MCF 10A (cell line): Measurements from ENCODE around the gene NUB1. TPM values are rescaled to one million over a fixed set of nuclear protein-coding genes. Genes with fewer than 3 reads are reported as not detected.

Experiments used
- BruUV-seq: library from RNA; stranded (reverse); fragments of 400-500 nt; replicated peaks from 2 replicates; lab custom pipeline; 2021; lab: Mats Ljungman, UMichigan
- CTCF ChIA-PET: fragments of 300-600 bp; sonication (Branson Sonifier 250); formaldehyde crosslinking; extraction: SDS; loops from one replicate; lab custom pipeline; 2021; ENCODE audit warnings: antibody characterized with exemption, inconsistent platforms; lab: Yijun Ruan, JAX
- POLR2A ChIA-PET: fragments of 300-600, 350-650 bp; sonication (Branson Sonifier 250); formaldehyde crosslinking; extraction: SDS; loops from one replicate; lab custom pipeline; 2020; ENCODE audit warnings: antibody characterized with exemption, inconsistent platforms; lab: Yijun Ruan, JAX
- DNase-seq: peaks from one replicate; pipeline ENCODE4 v3.0.0-alpha.2; 2018; ENCODE audit not compliant: unreplicated experiment
- H3K27ac Mint-ChIP-seq: one replicate; pipeline ENCODE4 v1.8.0; 2022; ENCODE audit warnings: mild to moderate bottlenecking, low read depth, mixed read lengths; ENCODE audit not compliant: unreplicated experiment
- H3K27me3 Mint-ChIP-seq: one replicate; pipeline ENCODE4 v1.8.0; 2022; ENCODE audit warnings: mixed read lengths; ENCODE audit not compliant: insufficient read depth, unreplicated experiment
- H3K36me3 Mint-ChIP-seq: one replicate; pipeline ENCODE4 v1.8.0; 2022; ENCODE audit warnings: mild to moderate bottlenecking, moderate library complexity, mixed read lengths; ENCODE audit not compliant: insufficient read depth, unreplicated experiment
- H3K4me1 Mint-ChIP-seq: one replicate; pipeline ENCODE4 v1.8.0; 2022; ENCODE audit warnings: mixed read lengths; ENCODE audit not compliant: insufficient read depth, unreplicated experiment
- H3K4me3 Mint-ChIP-seq: one replicate; pipeline ENCODE4 v1.8.0; 2022; ENCODE audit warnings: mild to moderate bottlenecking, moderate library complexity, mixed read lengths; ENCODE audit not compliant: unreplicated experiment
- H3K9me3 Mint-ChIP-seq: one replicate; pipeline ENCODE4 v1.8.0; 2022; ENCODE audit warnings: mixed read lengths; ENCODE audit not compliant: unreplicated experiment
- intact Hi-C: fragments of 100-400 bp; cut with micrococcal nuclease; formaldehyde crosslinking; loops from 2 replicates; pipeline ENCODE4 v1.14.1; 2022
- total RNA-seq: library from RNA; stranded (reverse); gene quantifications from 2 replicates; pipeline ENCODE4 v1.2.3, GENCODE V29; 2022
- TF ChIP-seq, protein P1 (sequence below): fragments of 200-600 bp; IDR thresholded peaks from one replicate; pipeline ENCODE4 v1.8.0; 2022; ENCODE audit warnings: antibody characterized with exemption, mild to moderate bottlenecking; ENCODE audit not compliant: unreplicated experiment

NUB1 gene
- total RNA-seq, 1 experiment from 2014 or later, result 53.3 TPM

DNA sequence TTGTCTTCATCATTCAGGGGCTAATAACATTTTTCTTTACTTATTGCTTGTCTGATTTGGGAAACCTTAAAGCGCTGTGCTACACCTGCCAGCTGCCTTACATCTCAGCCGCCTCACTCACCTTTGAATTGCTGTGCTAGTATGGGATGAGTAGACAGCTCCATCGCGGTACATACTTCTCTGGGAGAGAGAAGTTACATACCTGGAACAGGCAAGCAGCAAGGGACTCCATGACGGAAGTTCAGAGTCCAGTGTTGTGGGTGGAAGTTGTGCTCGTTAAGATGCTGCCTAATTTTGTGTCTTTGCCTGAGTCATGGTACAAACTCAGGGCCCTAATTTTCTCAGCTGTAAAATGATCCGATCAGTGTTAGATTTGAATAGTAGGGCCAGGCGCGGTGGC is 1.9 kb downstream of the NUB1 start:
- Mint-ChIP-seq H3K4me1 (no peaks in the 10 kb centered on the region), H3K36me3 (peaks cover 46% of the 10 kb centered on the region), H3K4me3 (peak overlapping the region; percentile 77), H3K27ac (peak overlapping the region; percentile 35), H3K9me3 (no peaks in the 10 kb centered on the region), H3K27me3 (no peaks in the 10 kb centered on the region)
- CTCF ChIA-PET, result interaction anchor here (0.6 to 3.5 kb wide), 6 partner anchors 12 to 33 kb away, joined by 3 to 38 read pairs (median 3); no protein-coding TSS in a partner anchor
- BruUV-seq, result no TSS peak
- no peak for DNase-seq
- intact Hi-C loops, result no loop called here
- POLR2A ChIA-PET, result interaction anchor here (0.6 kb wide), 1 partner anchor 16 kb away, joined by 3 read pairs; no protein-coding TSS in a partner anchor
- TF ChIP-seq, protein P1, sequence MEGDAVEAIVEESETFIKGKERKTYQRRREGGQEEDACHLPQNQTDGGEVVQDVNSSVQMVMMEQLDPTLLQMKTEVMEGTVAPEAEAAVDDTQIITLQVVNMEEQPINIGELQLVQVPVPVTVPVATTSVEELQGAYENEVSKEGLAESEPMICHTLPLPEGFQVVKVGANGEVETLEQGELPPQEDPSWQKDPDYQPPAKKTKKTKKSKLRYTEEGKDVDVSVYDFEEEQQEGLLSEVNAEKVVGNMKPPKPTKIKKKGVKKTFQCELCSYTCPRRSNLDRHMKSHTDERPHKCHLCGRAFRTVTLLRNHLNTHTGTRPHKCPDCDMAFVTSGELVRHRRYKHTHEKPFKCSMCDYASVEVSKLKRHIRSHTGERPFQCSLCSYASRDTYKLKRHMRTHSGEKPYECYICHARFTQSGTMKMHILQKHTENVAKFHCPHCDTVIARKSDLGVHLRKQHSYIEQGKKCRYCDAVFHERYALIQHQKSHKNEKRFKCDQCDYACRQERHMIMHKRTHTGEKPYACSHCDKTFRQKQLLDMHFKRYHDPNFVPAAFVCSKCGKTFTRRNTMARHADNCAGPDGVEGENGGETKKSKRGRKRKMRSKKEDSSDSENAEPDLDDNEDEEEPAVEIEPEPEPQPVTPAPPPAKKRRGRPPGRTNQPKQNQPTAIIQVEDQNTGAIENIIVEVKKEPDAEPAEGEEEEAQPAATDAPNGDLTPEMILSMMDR, result no peak

DNA sequence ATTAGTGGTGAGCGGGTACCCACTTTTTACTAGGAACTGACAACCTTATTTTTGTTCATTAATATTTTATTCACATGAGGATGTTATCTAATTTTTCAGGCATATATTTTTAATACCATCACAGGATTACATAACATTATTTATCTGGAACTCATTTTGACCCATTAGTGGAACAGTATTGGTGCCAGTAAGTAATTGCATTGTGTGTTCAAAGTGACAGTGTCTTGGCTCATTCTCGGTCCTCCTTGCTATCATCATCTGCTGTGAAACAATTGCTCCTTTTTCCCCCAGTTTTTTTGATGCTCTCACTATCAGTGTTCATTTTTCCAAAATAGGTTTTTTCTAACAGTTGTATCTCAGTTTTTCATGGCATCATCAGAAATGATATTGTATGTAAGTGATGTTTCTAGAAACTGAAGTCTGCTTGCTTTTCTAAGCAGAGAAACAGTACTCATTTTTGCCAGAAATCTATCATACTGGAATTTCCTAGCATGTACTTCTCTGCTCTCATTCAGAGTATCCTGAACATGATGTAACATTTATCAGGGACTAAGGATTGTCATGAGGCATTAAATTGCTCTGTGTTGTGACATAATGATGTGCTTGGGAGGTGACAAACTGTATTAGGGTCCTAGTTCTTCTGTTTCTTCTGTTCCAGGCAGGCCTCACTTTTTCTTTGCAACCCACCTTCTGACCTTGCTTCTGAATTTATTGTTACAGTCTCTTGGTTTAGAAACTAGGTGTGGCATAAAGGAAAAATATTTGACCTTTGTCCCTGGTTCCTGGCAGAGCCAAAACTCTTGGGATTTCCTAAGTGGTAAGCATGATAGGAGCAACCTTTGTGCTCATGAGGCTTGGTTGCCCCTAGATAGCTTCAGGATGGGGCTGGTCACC is 4.2 kb downstream of the NUB1 start:
- DNase-seq, result no peak
- H3K4me1 Mint-ChIP-seq, result peaks cover 8% of the 10 kb centered on the region
- BruUV-seq, result no TSS peak
- CTCF ChIA-PET, result interaction anchor here (0.8 to 10.8 kb wide), 6 partner anchors 9 to 104 kb away, joined by 4 to 240 read pairs (median 5); no protein-coding TSS in a partner anchor
- no peaks in the 10 kb centered on the region for H3K27me3 Mint-ChIP-seq
- intact Hi-C loops, result no loop called here
- POLR2A ChIA-PET, result no interaction called here
- H3K36me3 Mint-ChIP-seq, result peaks cover 65% of the 10 kb centered on the region
- H3K9me3 Mint-ChIP-seq, result no peaks in the 10 kb centered on the region
- TF ChIP-seq, protein P1, result no peak
- H3K27ac Mint-ChIP-seq, result no peak overlapping the region
- no peak overlapping the region for H3K4me3 Mint-ChIP-seq

DNA sequence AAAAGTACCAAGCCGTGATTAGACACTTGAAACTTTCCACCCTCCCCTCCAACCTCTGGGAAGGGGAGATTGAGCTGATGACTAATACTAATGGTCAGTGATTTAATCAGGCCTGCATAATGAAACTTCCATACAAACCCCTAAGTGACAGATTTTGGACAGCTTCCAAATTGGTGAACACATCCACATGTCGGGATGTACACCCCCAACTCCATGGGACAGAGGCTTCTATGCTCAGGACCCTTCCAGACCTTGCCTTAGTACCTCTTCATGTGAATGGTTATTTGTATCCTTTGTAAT is 4.8 kb downstream of the NUB1 start:
- DNase-seq, result no peak
- H3K27me3 Mint-ChIP-seq, result no peaks in the 10 kb centered on the region
- H3K4me1 Mint-ChIP-seq, result peaks cover 8% of the 10 kb centered on the region
- peaks cover 71% of the 10 kb centered on the region for H3K36me3 Mint-ChIP-seq
- BruUV-seq, result no TSS peak
- H3K4me3 Mint-ChIP-seq, result no peak overlapping the region
- ChIA-PET POLR2A (no interaction called here), CTCF (interaction anchor here (10.8 kb wide), 1 partner anchor 28 kb away, joined by 240 read pairs; no protein-coding TSS in a partner anchor)
- intact Hi-C loops, result no loop called here
- TF ChIP-seq, protein P1, result no peak
- no peak overlapping the region for H3K27ac Mint-ChIP-seq
- H3K9me3 Mint-ChIP-seq, result no peaks in the 10 kb centered on the region

DNA sequence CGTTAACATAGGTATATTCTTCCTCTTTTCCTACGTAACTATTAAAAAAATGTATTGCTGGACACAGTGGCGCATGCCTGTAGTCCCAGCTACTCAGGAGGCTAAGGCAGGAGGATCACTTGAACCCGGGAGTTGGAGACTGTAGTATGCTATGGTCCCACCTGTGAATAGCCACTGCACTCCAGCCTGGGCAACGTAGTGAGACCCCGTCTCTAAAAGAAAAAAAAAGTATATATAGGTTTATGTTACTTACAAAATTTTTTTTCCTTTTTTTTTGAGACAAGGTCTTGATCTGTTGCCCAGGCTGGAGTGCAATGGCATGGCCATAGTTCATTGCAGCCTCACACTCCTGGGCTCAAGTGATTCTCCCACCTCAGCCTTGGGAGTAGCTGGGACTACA is 5.6 kb downstream of the NUB1 start:
- Mint-ChIP-seq H3K27ac (no peak overlapping the region), H3K4me1 (peaks cover 8% of the 10 kb centered on the region), H3K4me3 (no peak overlapping the region), H3K9me3 (no peaks in the 10 kb centered on the region), H3K27me3 (no peaks in the 10 kb centered on the region), H3K36me3 (peaks cover 78% of the 10 kb centered on the region)
- intact Hi-C loops, result no loop called here
- no peak for DNase-seq
- no TSS peak for BruUV-seq
- TF ChIP-seq, protein P1, result no peak
- ChIA-PET CTCF (interaction anchor here (0.7 to 10.8 kb wide), 2 partner anchors 13 to 29 kb away, joined by 3 to 240 read pairs; no protein-coding TSS in a partner anchor), POLR2A (no interaction called here)
